ENCODE results near the gene SLC44A1.

SLC44A1 gene

DNA sequence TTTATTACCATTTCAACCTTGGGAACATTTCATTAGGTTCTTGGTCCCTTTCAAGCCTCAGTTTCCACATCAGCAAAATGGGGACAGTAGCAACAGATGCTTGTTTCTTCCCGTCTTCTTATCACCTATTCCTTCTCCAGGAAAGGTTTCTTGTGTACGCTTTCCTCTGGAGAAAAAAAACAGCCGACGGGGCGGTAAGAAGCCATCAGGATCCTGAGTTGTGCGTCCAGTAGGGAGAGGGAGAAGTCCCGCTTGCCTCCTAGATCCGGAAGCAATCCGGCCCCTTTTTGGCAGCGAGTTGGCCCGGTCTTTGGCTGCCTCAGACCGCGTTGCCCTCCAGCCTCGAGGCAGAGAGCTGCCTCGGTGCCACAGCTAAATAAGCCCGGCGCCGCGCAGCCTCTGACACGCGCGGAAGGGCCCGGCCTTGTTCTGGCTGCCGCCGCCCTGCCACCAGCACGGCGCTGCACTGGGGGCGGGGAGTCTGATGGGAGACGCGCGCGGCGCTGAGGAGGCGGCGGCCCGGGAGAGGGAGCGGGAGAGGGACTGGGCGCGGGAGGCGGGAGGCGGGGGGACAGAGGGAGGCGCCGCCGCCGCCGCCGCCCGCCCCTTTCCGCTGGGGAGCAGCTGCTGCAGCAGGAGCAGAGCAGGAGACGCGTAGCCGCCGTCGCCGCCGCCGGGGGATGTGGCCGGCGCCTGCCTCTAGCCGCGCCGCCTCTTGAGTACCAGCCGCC is at the start of gene SLC44A1:
Gene SLC44A1, plus strand, starts transcription at position 649 of the 731 bp plus-strand sequence. CDS start 218 bp downstream, outside the sequence.
- peak; percentile 82 to 96 for DNase-seq

- DNase-seq = no peak
Observed at GRCh38 chr9:105195259-105195658, 49.2 kb upstream of the SLC44A1 start.

DNA sequence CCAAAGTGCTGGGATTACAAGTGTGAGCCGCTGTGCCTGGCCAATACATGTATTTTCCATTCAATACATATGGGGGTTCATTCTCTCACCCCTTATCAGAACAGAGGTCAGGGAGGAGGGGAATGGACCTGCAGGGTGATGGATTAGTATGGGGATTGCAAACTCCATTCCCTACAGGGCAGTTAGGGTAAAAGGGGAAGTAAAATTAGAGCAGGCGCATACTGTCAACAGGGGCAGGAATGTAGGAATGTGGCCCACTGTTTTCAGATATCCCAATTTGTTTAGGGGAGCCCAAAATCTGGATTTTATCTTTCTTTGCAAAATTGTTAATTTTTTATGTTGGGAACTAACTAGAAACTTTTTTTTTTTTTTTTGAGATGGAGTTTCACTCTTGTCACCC is 46.4 kb upstream of the SLC44A1 start:
- no peak for DNase-seq

GRCh38 chr9:105198865-105199264 is 45.6 kb upstream of the SLC44A1 start:
- no peak for DNase-seq

GRCh38 chr9:105204416-105204815 is 40.0 kb upstream of the SLC44A1 start:
- DNase-seq = no peak

GRCh38 chr9:105205787-105206495 is 38.5 kb upstream of the SLC44A1 start:
- DNase-seq = no peak

- no peak for DNase-seq
Observed at GRCh38 chr9:105206496-105206820, 38.0 kb upstream of the SLC44A1 start.

- no peak for DNase-seq
Observed at GRCh38 chr9:105206821-105207699, 37.4 kb upstream of the SLC44A1 start.

- no peak for DNase-seq
Observed at GRCh38 chr9:105216440-105217178, 27.8 kb upstream of the SLC44A1 start.

- DNase-seq = no peak
Observed at GRCh38 chr9:105218673-105219072, 25.8 kb upstream of the SLC44A1 start.

GRCh38 chr9:105219291-105219805 is 25.1 kb upstream of the SLC44A1 start:
- DNase-seq = no peak

DNA sequence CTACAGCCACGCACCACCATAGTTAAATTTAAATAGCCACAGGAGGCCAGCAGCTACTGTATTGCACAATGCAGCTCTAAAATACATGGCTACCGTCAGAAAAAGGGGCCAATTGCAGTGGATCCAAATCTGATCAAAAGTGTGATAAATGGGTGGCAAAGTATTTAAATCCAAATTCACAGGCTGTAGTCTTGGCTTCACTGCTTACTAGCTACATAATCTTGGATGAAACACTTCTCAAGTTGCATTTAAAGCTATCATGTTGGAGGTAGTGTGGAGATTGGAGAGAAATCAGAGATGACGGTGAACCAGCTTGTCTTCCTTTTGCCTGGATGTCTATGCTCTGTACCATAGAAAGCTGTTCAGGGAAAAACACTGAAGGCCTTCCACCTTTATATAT is 24.0 kb upstream of the SLC44A1 start:
- no peak for DNase-seq

- no peak for DNase-seq
Observed at GRCh38 chr9:105223544-105224140, 20.8 kb upstream of the SLC44A1 start.

- no peak for DNase-seq
Observed at GRCh38 chr9:105226055-105226454, 18.4 kb upstream of the SLC44A1 start.

DNA sequence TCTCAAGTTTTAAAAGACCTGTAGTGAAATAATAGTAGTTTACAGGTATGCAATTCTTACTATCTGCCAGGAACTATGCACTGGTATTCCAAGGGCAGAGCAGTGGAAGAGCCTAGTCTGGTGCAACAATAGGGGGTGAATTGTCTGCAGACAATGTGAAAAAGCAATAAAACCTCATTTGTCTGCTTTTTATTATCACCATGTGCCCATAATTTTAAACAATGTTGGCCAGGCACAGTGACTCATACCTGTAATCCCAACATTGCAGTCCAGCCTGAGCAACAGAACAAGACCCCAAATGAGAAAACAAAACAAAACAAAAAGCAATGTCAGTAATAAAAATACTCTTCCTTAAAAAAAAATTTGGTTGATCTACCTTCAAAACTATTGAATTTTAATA is 12.2 kb upstream of the SLC44A1 start:
- no peak for DNase-seq

GRCh38 chr9:105233873-105234272 is 10.6 kb upstream of the SLC44A1 start:
- DNase-seq = no peak

DNA sequence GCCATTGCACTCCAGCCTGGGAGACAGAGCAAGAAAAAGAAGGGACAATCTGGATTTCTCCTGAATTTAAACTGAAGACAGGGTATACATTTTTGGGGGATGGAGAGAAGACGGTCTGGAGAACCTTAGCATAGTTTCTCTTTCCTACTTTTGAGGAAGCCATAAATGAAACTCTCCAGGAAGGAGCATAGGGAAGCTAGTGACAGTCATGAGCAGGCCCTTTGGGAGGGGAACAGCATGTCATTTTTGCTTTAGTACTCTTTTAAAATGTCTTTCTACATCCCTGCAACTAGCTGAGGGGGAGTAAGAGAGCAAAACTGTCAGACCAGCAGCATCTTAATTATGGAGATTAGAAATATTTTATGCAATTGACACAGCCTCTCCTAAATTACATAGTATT is 8.2 kb upstream of the SLC44A1 start:
- no peak for DNase-seq

- no peak for DNase-seq
Observed at GRCh38 chr9:105237246-105237645, 7.2 kb upstream of the SLC44A1 start.

DNA sequence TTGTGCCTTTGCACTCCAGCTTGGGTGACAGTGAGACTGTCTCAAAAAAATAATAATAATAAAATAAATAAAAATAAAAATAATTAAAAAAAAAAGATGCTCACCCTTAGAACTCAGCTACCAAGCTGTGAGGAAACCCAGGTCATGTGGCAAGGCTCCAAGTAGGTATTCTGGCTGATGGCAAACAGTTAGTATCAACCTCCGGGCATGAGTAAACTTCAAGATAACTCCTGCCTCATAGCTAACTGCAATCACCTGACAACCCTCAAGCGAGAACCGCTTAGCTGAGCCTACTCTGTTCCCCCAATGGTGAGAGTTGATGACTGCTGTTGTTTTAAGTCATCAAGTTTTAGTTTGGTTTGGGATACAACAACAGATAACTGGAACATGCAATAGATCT is 6.1 kb upstream of the SLC44A1 start:
- DNase-seq = no peak

DNA sequence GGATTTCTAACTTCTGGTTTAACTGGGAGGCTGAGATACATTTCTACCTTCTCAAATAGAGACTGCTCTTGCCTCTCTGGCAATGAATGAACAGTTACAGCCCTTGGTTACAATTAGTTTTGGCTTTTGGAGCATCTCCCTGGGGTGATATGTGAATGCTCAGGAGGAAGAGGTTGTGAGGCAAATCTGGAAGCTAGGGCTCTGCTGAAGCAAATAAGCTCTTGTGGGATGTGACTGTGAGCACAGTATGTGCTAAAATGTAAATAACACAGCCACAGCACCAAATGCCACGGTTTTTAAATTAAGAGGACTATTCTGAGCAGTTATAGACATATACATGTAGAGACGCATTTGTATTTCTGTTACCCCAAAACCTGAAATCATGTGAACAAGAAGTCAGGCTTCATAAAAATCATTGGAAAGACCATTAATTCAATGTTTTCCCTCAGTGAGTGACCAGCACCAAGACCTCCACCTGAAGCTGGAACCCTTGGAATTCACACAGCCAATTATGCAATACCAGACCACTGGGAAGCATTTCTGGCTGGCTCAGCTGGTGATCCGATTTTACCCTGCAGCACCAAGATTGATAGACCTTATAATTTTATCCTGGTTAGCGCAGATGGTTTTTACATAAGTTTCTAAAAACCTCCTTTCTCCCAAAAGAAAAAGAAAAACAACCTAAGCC is 3.0 kb upstream of the SLC44A1 start:
- no peak for DNase-seq

DNA sequence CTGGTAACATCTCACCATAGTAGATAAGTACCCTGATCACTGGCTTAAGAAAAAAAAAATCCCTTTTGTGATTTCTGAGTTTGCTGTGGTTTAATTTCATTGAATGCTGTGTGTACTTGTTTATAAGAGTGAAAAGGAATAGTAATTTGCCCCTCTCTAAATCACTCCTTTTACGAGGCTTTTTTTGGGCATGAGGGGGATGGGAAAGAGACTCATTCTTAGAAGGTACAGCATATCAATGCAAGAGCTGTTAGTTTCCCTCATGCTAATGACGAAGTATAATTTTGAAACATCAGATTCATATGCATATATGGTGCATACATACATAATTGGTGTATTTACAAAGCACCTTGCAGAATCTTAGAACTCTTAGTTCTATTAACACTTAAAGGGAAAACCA is 2.4 kb upstream of the SLC44A1 start:
- no peak for DNase-seq

GRCh38 chr9:105242557-105242956 is 1.9 kb upstream of the SLC44A1 start:
- DNase-seq = no peak

All from NCI-H526 (cell line).